Measurements from ENCODE around the gene FAM187B.

Gene FAM187B

GRCh38 chr19:35228177-35228930 lies at the start of gene FAM187B:
Gene FAM187B (minus strand): TSS chr19:35228739. CDS start chr19:35228680, 59 bp downstream.
- Histone ChIP-seq H3K4me3 (ENCODE audit: low read depth in 1 of 2, low read length in 1 of 2) (no peak within 1 kb of the TSS), H3K27ac (no peak within 1 kb of the TSS), H3K9me3 (no peaks in the 10 kb centered on the region), H3K27me3 (no peaks in the 10 kb centered on the region), H3K4me1 (ENCODE audit: control insufficient read depth in 1 of 2, insufficient read depth in 1 of 2, low read depth in 1 of 2, low read length in 1 of 2) (no peaks in the 10 kb centered on the region), H3K36me3 (no peaks in the 10 kb centered on the region)
- no peak for TF ChIP-seq CTCF (IDR thresholded peaks at IDR 0.05)

GRCh38 chr19:35276706-35277281 lies 48.3 kb upstream of the FAM187B start:
- Histone ChIP-seq H3K9me3 (no peaks in the 10 kb centered on the region), H3K4me1 (ENCODE audit: control insufficient read depth in 1 of 2, insufficient read depth in 1 of 2, low read depth in 1 of 2, low read length in 1 of 2) (peaks cover 5% of the 10 kb centered on the region in 2 experiments), H3K27me3 (peaks cover 8% of the 10 kb centered on the region), H3K36me3 (peaks cover 75% of the 10 kb centered on the region), H3K4me3 (ENCODE audit: low read depth in 1 of 2, low read length in 1 of 2) (no peak overlapping the region), H3K27ac (no peak overlapping the region)
- TF ChIP-seq CTCF (IDR thresholded peaks at IDR 0.05): no peak

- H3K36me3 ChIP-seq: peaks cover 87% of the 10 kb centered on the region
- no peaks in the 10 kb centered on the region for H3K9me3 ChIP-seq
- peaks cover 14 to 18% of the 10 kb centered on the region in 2 experiments for H3K4me1 ChIP-seq (ENCODE audit: control insufficient read depth in 1 of 2, insufficient read depth in 1 of 2, low read depth in 1 of 2, low read length in 1 of 2)
- no peak for TF ChIP-seq CTCF (IDR thresholded peaks at IDR 0.05)
- no peak overlapping the region for H3K4me3 ChIP-seq (ENCODE audit: low read depth in 1 of 2, low read length in 1 of 2)
- H3K27me3 ChIP-seq: no peaks in the 10 kb centered on the region
- H3K27ac ChIP-seq: no peak overlapping the region
These were observed 45.8 kb upstream of the FAM187B start for GRCh38 chr19:35274323-35274722.

GRCh38 chr19:35273686-35274259 lies 45.2 kb upstream of the FAM187B start:
- no peak overlapping the region for H3K4me3 ChIP-seq (ENCODE audit: low read depth in 1 of 2, low read length in 1 of 2)
- H3K4me1 ChIP-seq (ENCODE audit: control insufficient read depth in 1 of 2, insufficient read depth in 1 of 2, low read depth in 1 of 2, low read length in 1 of 2): peaks cover 14 to 18% of the 10 kb centered on the region in 2 experiments
- no peaks in the 10 kb centered on the region for H3K27me3 ChIP-seq
- no peaks in the 10 kb centered on the region for H3K9me3 ChIP-seq
- H3K27ac ChIP-seq: no peak overlapping the region
- peaks cover 81% of the 10 kb centered on the region for H3K36me3 ChIP-seq
- no peak for TF ChIP-seq CTCF (IDR thresholded peaks at IDR 0.05)

- Histone ChIP-seq H3K4me3 (ENCODE audit: low read depth in 1 of 2, low read length in 1 of 2) (no peak overlapping the region), H3K4me1 (ENCODE audit: control insufficient read depth in 1 of 2, insufficient read depth in 1 of 2, low read depth in 1 of 2, low read length in 1 of 2) (peaks cover 14 to 18% of the 10 kb centered on the region in 2 experiments), H3K36me3 (peaks cover 75% of the 10 kb centered on the region), H3K27ac (no peak overlapping the region), H3K27me3 (no peaks in the 10 kb centered on the region), H3K9me3 (no peaks in the 10 kb centered on the region)
- no peak for TF ChIP-seq CTCF (IDR thresholded peaks at IDR 0.05)
These were observed 44.6 kb upstream of the FAM187B start for GRCh38 chr19:35272954-35273649.

Data from neutrophil (primary cell).